OCI-LY1 (cell line): Measurements from ENCODE around the gene OIP5.

Experiments
- CTCF ChIP-seq: fragments of 200-600 bp; sonication (generic), shearing (Covaris generic); IDR thresholded peaks from 2 replicates; pipeline ENCODE4 v1.5.1; 2017; ENCODE audit warnings: mild to moderate bottlenecking, antibody characterized with exemption, low read length, moderate library complexity, mixed read lengths
- EZH2 ChIP-seq: fragments of 200-600 bp; sonication (generic), shearing (Covaris generic); IDR thresholded peaks from 2 replicates; pipeline ENCODE4 v1.8.0; 2017; ENCODE audit warnings: borderline replicate concordance, mixed run types, mild to moderate bottlenecking, antibody characterized with exemption, low read length, moderate library complexity, mixed read lengths

- TF ChIP-seq CTCF (no peak), EZH2 (no peak)
Measured at GRCh38 chr15:41284427-41285177, 47.8 kb downstream of the OIP5 start.
